Activated CD4-positive, alpha-beta T cell treated with anti-CD3 and anti-CD28 coated beads, Interleukin-2, Interleukin-6, amounts not matched to agents 100 ng/mL and 50 ng/mL, durations not matched to agents 16 hours and 8 hours (primary cell): ENCODE measurements around the gene STK33.
"Not testable (repeated sequence)": the region's sequence is repeated elsewhere in the genome, so short reads cannot be mapped to it uniquely, and the experiment has no call there.

ENCODE experiments used
- DNase-seq: peaks from one replicate; pipeline ENCODE4 v3.0.0-alpha.2; 2020

STK33 gene

GRCh38 chr11:8533332-8533731 lies 60.7 kb downstream of the STK33 start:
- DNase-seq, result no peak

DNA sequence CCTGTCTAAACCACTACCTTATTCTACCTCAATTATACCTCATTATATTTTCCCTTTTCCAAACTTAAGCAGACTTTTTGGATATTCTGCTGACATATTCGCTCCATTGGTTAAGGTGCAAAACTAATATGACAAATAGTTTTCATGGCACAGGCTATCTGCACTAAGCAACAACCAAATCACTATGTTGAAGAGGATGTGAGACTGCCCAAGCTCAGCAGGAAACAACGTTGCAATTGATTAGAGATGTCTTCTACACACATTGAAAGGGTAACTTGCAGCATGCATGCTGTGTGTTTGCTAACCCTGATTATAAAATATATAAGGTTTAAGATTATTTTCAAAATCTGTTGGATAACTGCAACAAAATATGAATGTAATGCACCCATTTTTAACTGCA lies 61.6 kb downstream of the STK33 start:
- DNase-seq, result no peak

DNA sequence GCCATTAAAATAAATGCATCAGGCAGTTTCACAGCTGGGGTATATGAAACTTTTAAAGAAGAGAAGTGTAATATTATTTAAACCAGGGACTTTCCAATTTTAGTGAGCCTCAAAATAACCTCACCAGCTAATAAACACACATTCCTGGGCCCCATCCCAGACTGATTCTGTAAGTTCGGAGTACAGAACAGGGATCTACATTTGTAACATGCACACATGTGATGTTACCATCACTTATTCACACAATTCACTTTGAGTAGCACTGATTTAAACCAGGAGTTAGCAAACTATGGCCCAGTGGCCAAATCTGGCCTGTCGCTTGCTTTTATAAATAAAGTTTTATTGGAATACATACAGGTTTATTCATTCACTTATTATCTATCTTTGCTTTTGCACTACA lies 62.0 kb downstream of the STK33 start:
- no peak for DNase-seq

DNA sequence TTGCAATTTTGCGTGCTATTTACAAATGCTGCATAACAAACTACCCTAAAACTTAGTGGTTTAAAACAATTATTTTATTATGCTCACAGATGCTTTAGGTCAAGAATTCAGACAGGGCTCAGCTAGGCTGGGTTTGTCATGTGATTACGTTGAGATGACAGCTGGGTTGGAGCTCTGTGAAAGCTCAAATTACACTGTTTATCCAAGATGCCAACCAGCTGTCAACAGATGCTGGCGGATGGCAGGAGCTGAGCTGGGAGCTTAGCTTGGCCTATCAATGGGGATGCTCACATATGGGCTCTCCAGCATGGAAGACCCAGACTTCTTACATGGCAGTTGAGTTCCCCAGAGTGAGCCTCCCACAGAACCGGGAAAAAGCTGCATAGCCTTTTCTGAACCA lies 62.7 kb downstream of the STK33 start:
- no peak for DNase-seq

DNA sequence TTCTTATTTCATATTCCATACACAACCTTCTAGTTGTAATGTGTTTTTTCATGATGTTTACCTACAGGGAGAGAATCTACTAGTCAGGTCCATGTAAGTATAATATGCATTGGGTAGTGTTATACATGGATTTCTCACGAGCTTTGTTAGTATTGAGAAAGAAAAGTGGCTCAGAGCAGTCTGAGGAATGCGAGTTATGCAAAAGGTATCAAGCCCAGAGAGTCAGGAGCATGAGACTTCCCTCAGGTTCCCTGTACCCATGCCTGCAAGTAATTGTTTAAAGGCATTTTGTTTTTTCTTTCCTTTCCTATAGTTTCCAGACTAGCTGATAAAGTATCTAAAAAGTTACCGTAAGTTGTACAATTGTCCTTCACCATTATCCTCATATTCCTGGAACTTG lies 66.1 kb downstream of the STK33 start:
- no peak for DNase-seq

GRCh38 chr11:8523396-8523795 lies 70.6 kb downstream of the STK33 start:
- no peak for DNase-seq

DNA sequence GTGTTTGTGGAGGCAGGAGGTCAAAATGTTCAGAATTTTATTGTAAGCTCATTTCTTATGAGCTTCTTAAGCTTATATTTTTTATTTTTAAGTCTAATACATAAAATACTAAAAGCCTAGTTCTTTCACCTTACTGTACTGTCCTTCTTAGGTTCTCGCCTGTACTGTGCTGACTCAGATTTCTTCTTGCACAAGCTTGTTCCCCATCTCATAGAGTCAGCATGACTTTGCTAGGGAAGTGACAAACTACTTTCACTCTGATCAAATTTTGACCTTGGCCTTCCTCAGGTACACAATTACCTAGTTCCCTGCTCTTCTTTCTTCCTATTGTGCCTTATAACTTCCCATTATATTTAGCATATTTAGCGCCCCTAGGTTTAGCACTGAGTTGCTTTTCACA lies 81.5 kb downstream of the STK33 start:
- DNase-seq, result no peak

DNA sequence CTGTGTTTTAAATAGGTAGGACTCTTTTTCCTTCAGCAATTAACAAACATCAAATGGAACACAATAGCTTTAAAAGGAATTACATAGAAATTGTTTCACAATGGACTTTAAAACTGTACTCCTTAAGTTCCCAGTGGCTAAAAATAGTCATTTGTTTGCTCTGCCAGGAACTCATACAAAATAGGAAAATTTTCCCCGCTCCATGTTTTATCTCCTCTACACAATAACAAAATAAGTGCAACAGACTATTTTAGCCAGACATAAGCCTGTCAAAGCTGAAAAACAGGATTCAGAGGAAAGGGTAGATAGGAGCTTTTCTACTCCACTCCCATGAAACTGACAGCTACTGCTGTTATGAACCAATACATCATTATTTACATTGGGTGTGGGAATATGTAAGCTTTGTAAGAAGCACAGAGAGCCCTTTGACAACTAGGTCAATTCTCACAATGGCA lies 90.1 kb downstream of the STK33 start:
- no peak for DNase-seq

- no peak for DNase-seq
Measured at GRCh38 chr11:8501836-8502235, 92.2 kb downstream of the STK33 start.

DNA sequence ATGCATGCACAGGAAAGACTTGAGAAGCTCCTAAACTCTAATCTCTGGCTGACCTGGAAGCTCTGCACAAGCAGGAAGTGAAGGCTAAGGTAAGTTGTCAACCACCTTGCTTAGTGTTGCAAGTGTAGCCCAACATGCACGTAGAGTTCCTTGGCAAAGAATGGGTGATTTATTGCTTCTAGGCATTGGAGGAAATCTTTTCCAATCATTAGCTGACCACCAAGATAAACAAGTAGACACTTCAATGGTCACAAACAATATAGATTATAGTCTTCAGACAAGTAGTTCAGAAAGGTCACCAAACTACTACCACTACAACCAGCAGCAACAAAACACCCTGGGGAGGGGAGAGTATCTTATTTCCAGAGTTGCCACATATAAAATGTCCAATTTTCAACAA lies 105.6 kb downstream of the STK33 start:
- no peak for DNase-seq

- DNase-seq, result no peak
Measured at GRCh38 chr11:8487261-8487660, 106.8 kb downstream of the STK33 start.

DNA sequence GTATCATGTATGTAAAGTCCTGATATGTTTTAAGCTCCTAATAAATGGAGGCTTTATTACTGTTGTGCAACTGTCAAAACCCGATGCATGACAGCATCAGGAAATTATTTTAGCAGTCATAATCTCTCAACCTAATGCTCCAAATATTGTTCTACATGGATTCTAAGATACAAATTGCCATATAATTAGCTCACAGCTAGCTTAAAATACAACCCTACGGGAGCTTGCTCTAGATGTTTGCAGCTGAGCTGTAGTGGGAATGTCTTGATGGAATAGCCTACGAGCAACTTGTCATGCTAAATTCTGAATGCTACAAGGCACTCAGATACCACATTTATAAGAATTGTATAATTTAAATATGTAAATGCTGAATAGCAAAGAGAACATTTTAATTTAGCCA lies 109.8 kb downstream of the STK33 start:
- DNase-seq, result no peak

DNA sequence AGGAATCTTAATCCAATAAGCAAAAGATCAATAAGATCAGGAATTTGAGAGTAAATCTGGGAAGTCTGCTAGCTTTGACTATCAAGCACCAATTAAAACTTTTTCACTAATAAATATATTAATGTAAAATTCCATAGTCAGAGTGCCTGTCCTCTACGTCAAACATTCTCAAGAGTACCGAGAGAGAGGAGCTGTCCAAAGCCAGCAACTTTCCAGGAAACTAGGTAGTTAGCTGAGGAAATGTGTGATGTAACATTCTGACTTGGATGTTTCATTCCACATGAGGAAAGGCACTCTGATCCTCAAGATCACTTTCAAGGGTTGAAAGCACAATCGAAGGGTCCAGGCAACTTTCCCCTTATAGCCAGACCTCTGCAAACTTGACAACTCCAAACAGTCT lies 113.2 kb downstream of the STK33 start:
- DNase-seq, result no peak

- DNase-seq, result no peak
Measured at GRCh38 chr11:8477680-8478079, 116.3 kb downstream of the STK33 start.

DNA sequence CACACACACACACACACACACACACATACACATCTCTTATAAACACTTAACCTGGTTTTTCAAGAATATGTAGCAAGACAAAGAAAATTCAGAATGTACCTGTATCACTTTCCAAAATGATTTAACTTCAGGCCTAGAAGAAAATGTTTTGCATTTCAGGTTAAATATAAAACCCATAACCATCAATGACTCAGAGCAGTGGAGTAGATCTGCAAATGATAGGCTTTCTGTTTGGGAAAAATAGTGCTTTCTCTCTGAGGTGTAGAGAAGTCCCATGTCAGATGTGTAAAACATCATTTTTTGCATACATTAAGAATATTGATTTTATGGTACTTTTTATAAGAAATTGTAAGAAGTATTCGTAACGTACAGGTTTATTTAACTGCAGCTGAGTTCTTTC lies 116.9 kb downstream of the STK33 start:
- DNase-seq, result no peak

DNA sequence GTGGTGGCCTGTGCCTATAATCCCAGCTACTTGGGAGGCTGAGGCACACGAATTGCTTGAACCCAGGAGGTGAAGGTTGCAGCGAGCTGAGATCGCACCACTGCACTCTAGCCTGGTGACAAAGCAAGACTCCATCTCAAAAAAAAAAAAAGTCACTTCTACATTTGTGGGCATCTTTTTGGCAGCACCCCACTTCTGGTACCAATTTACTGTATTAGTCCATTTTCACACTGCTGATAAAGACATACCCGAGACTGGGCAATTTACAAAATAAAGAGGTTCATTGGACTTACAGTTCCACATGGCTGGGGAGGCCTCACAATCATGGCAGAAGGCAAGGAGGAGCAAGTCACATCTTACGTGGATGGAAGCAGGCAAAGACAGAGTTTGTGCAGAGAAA lies 126.2 kb downstream of the STK33 start:
- not testable (repeated sequence) for DNase-seq

- not testable (repeated sequence) for DNase-seq
Measured at GRCh38 chr11:8467356-8467755, 126.7 kb downstream of the STK33 start.

GRCh38 chr11:8466884-8467283 lies 127.1 kb downstream of the STK33 start:
- DNase-seq, result not testable (repeated sequence)

DNA sequence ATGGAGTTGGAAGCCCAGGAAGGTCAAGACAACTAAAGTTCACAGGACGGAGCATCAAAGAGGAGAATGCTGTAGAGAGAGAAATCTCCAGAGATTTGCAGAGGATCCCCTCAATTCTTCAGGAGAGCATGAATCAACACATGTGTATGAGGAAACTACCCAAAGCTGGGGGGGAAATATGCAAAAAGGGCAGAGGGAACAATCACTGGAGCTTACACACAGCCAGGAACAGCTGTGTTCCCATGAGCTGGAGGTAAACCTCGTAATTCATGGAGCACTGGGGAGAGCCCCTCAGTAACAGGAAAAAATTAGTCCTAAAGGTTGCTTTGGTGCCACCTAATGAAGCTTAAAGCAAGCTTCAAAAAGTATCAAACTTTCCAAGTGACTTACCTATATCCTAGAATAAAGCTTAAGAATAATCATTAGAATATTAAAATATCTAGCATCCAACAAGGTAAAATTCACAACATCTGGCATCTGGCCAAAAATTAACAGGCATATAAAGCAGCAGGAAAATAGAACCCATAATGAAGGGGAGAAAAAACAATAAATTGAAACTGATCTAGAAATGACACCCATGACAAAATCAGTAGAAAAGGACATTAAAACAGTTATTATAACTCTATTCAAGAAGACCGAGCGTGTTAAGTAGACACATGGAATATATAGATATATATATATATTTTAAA lies 134.2 kb downstream of the STK33 start:
- DNase-seq, result no peak

DNA sequence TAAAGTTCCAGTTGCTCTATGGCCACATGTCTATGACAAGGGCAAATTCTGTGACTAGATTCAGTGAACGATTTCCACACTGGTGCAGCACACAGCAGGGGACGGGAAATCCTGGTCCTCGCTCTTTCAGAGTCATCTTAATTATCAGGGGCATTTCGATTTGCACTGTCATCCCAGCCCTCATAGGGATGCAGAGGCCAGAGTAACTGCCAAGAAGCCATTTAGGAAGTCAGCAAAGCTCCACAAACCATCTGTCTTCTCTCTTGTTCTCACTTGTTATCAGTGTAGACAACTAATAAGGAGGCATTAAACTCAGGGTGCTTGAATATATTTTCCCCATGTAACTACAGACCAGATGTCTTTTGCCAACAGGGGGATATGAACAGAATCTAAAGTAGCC lies 151.7 kb downstream of the STK33 start:
- no peak for DNase-seq

DNA sequence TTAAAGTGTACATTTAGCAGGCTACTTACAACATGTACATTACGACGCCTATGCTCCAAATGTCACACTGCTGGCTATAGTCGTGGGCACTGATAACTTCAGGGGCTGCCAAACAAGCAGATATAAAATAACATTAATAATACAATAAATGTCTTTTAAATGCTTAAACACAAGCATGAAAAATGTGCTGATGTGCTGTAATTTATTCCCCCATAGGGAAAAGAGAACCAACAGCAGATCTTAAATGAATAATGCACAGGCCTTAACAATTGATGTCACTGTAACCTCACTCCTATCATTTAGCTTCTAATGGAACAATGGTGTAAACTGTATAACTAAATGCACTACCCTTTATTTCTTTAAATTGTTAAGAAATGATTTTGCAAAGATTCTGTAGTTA lies 153.4 kb downstream of the STK33 start:
- DNase-seq, result no peak

- DNase-seq, result no peak
Measured at GRCh38 chr11:8429483-8429882, 164.5 kb downstream of the STK33 start.

- no peak for DNase-seq
Measured at GRCh38 chr11:8426076-8426475, 168.0 kb downstream of the STK33 start.

DNA sequence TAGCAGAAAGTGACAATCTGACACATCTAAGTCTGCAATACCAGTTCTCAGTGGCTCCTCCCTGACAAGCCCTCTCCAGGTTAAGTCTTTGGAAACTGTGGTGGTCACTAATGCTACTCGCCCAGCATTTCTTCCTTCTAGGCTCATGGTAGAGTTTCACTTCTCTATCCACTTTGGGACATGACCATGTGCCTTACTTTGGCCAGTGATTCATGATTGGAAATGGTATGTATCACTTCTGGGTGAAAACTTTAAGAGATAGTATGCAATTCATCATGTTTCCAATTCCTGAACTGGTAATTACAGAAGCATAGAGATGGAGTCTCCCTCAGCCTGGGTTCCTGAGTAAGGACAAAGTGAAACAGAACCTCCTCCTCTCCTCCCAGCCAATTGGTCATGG lies 178.8 kb downstream of the STK33 start:
- DNase-seq, result no peak

DNA sequence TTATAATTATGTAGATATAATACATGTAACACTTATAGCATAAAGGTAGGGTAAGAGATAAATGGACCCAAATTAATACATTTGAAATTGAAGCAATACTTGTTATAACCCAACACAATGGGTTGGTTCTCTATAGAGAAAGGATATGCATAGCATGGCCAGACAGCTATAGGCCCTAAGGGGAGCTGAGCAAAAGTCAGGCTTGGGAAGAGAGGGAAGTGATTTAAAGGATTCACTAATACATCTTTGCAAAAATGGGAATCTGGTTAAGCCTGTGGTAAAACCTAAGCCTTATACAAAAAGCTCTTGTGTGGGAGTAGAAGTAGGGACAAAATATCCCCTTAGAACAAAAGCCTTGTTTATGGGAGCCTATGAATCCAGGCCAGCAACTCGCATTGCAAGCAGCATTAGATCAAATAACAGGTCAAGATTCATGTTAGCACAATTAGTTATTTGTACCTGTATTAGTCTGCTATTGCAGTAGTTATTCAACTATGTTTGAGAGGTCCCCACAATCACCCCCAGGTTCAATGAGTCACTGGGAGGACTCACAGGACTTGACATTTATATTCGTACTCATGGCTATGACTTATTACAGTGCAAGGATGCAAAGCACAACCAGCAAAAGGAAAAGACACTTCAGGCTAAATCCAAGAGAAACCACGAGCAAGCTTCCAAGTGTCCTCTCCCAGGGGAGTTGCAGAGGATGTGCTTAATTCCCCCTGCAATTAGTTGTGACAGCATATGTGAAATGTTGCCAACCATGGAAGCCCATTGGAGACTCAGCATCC lies 185.7 kb downstream of the STK33 start:
- no peak for DNase-seq
